H1 (cell line): ENCODE results near the gene MLF1.

Source experiments
- ATF3 ChIP-seq: IDR thresholded peaks from 2 replicates; pipeline ENCODE4 v1.6.1; 2011; ENCODE audit warnings: low read depth, mild to moderate bottlenecking, low read length; ENCODE audit not compliant: insufficient read depth
- CTCF ChIP-seq, 3 experiments: IDR thresholded peaks; 1 replicate in 2 of 3; 2 replicates in 1 of 3; pipeline versions ENCODE4 v1.5.1 to v1.6.1; 2011; ENCODE audit warnings: low read length in 3 of 3, mild to moderate bottlenecking in 3 of 3, inconsistent platforms in 2 of 3, low read depth in 1 of 3, moderate library complexity in 1 of 3; ENCODE audit not compliant: insufficient read depth in 1 of 3; ENCODE audit errors: control extremely low read depth in 1 of 3
- NRF1 ChIP-seq: IDR thresholded peaks from 2 replicates; pipeline ENCODE4 v1.6.1; 2011; ENCODE audit warnings: mild to moderate bottlenecking, low read depth, low read length, improper control_type of control experiment

- TF ChIP-seq ATF3 = no peak
- TF ChIP-seq CTCF (IDR thresholded peaks at IDR 0.05; ENCODE audit: control extremely low read depth in 1 of 3, insufficient read depth in 1 of 3, low read depth in 1 of 3, low read length in 3 of 3) = no peak
- TF ChIP-seq NRF1 = no peak
These were observed 71.6 kb downstream of the MLF1 start for GRCh38 chr3:158642474-158643210.
